Measurements from ENCODE around the gene CHST12.
A peak's percentile ranks its signal among the peaks of the same experiment; 100 is the strongest.
"Not testable (repeated sequence)": the region's sequence is repeated elsewhere in the genome, so short reads cannot be mapped to it uniquely, and the experiment has no call there.

CHST12 gene

GRCh38 chr7:2403718-2404648 is 572 bp downstream of the CHST12 start:
- no peak for DNase-seq (ENCODE audit: low read depth in 1 of 2, low spot score in 1 of 2)

GRCh38 chr7:2404714-2405119 is 1.3 kb downstream of the CHST12 start:
- DNase-seq (ENCODE audit: low read depth in 1 of 2, low spot score in 1 of 2): no peak

GRCh38 chr7:2405201-2405600 is 1.8 kb downstream of the CHST12 start:
- DNase-seq (ENCODE audit: low read depth in 1 of 2, low spot score in 1 of 2): no peak

GRCh38 chr7:2405601-2406345 is 2.4 kb downstream of the CHST12 start:
- peak; percentile 13 to 43 for DNase-seq (ENCODE audit: low read depth in 1 of 2, low spot score in 1 of 2)

- no peak for DNase-seq (ENCODE audit: low read depth in 1 of 2, low spot score in 1 of 2)
Measured at GRCh38 chr7:2409745-2410414, 6.5 kb downstream of the CHST12 start.

GRCh38 chr7:2411049-2411448 is 7.6 kb downstream of the CHST12 start:
- no peak for DNase-seq (ENCODE audit: low read depth in 1 of 2, low spot score in 1 of 2)

- no peak for DNase-seq (ENCODE audit: low read depth in 1 of 2, low spot score in 1 of 2)
Measured at GRCh38 chr7:2411815-2412586, 8.6 kb downstream of the CHST12 start.

GRCh38 chr7:2412587-2413201 is 9.3 kb downstream of the CHST12 start:
- no peak for DNase-seq (ENCODE audit: low read depth in 1 of 2, low spot score in 1 of 2)

- no peak for DNase-seq (ENCODE audit: low read depth in 1 of 2, low spot score in 1 of 2)
Measured at GRCh38 chr7:2416063-2416462, 12.7 kb downstream of the CHST12 start.

- DNase-seq (ENCODE audit: low read depth in 1 of 2, low spot score in 1 of 2): no peak
Measured at GRCh38 chr7:2416650-2417049, 13.2 kb downstream of the CHST12 start.

- DNase-seq (ENCODE audit: low read depth in 1 of 2, low spot score in 1 of 2): not testable (repeated sequence)
Measured at GRCh38 chr7:2417178-2417577, 13.8 kb downstream of the CHST12 start.

GRCh38 chr7:2417981-2418481 is 14.6 kb downstream of the CHST12 start:
- peak; percentile 9 to 26 for DNase-seq (ENCODE audit: low read depth in 1 of 2, low spot score in 1 of 2)

GRCh38 chr7:2420216-2420933 is 17.0 kb downstream of the CHST12 start:
- DNase-seq (ENCODE audit: low read depth in 1 of 2, low spot score in 1 of 2): no peak

GRCh38 chr7:2421943-2422310 is 18.5 kb downstream of the CHST12 start:
- no peak for DNase-seq (ENCODE audit: low read depth in 1 of 2, low spot score in 1 of 2)

GRCh38 chr7:2425749-2426148 is 22.3 kb downstream of the CHST12 start:
- DNase-seq (ENCODE audit: low read depth in 1 of 2, low spot score in 1 of 2): no peak

GRCh38 chr7:2431260-2431867 is 28.0 kb downstream of the CHST12 start:
- DNase-seq (ENCODE audit: low read depth in 1 of 2, low spot score in 1 of 2): no peak

GRCh38 chr7:2432910-2433712 is 29.7 kb downstream of the CHST12 start:
- DNase-seq (ENCODE audit: low read depth in 1 of 2, low spot score in 1 of 2): no peak

Data from activated CD4-positive, alpha-beta T cell treated with anti-CD3 and anti-CD28 coated beads, Interleukin-2, amount 50 U/mL, for 24 hours (primary cell).